Osteoblast (primary cell): ENCODE data around the gene MTMR12. TPM values are rescaled to one million over a fixed set of nuclear protein-coding genes. Genes with fewer than 3 reads are reported as not detected.
"Not testable (repeated sequence)": the region's sequence is repeated elsewhere in the genome, so short reads cannot be mapped to it uniquely, and the experiment has no call there.

Experiments
- DNase-seq: peaks from one replicate; pipeline ENCODE4 v3.0.0; 2011; ENCODE audit warnings: low spot score, mixed read lengths; ENCODE audit not compliant: insufficient read length; ENCODE audit errors: missing footprints
- H2AFZ ChIP-seq: 2 replicates; pipeline ENCODE4 v1.6.0; 2011; ENCODE audit warnings: mild to moderate bottlenecking, low read length
- H3K27ac ChIP-seq: 2 replicates; pipeline ENCODE4 v1.5.1; 2011; ENCODE audit warnings: mild to moderate bottlenecking, low read depth, low read length, moderate library complexity
- H3K27me3 ChIP-seq: 2 replicates; pipeline ENCODE4 v1.6.0; 2012; ENCODE audit warnings: mild to moderate bottlenecking, control low read depth, inconsistent platforms, low read length, moderate library complexity; ENCODE audit not compliant: insufficient read depth
- H3K36me3 ChIP-seq: 2 replicates; pipeline ENCODE4 v1.5.1; 2011; ENCODE audit warnings: mild to moderate bottlenecking, low read length, control low read depth, moderate library complexity; ENCODE audit not compliant: insufficient read depth
- H3K4me1 ChIP-seq: 2 replicates; pipeline ENCODE4 v1.5.1; 2011; ENCODE audit warnings: mild to moderate bottlenecking, low read length, control low read depth, moderate library complexity; ENCODE audit not compliant: insufficient read depth
- H3K4me2 ChIP-seq: 2 replicates; pipeline ENCODE4 v1.6.0; 2011; ENCODE audit warnings: mild to moderate bottlenecking, low read length; ENCODE audit not compliant: insufficient read depth
- H3K4me3 ChIP-seq: fragments of 200-600 bp; sonication (generic); 3 replicates; pipeline ENCODE4 v1.5.1; 2012; ENCODE audit warnings: mild to moderate bottlenecking, low read length, inconsistent platforms; ENCODE audit not compliant: insufficient read depth
- H3K79me2 ChIP-seq: 2 replicates; pipeline ENCODE4 v1.6.0; 2012; ENCODE audit warnings: mild to moderate bottlenecking, low read length, control low read depth, inconsistent platforms; ENCODE audit not compliant: insufficient read depth
- H3K9me3 ChIP-seq: 2 replicates; pipeline ENCODE4 v1.5.1; 2011; ENCODE audit warnings: low read depth, low read length, control low read depth
- H4K20me1 ChIP-seq: 2 replicates; pipeline ENCODE4 v1.6.0; 2012; ENCODE audit warnings: mild to moderate bottlenecking, low read length, control low read depth; ENCODE audit not compliant: insufficient read depth
- total RNA-seq: library from RNA; depleted of rRNA; stranded (reverse); fragments of >200 nt; gene quantifications from 2 replicates; pipeline ENCODE4 v1.2.3, GENCODE V29; 2012
- TF ChIP-seq, protein P1 (sequence below): IDR thresholded peaks from 2 replicates; pipeline ENCODE4 v1.5.1; 2011; ENCODE audit warnings: mild to moderate bottlenecking, low read depth, low read length, moderate library complexity; ENCODE audit errors: extremely low read depth

MTMR12 gene
- total RNA-seq, 1 donor = 20.6 TPM

DNA sequence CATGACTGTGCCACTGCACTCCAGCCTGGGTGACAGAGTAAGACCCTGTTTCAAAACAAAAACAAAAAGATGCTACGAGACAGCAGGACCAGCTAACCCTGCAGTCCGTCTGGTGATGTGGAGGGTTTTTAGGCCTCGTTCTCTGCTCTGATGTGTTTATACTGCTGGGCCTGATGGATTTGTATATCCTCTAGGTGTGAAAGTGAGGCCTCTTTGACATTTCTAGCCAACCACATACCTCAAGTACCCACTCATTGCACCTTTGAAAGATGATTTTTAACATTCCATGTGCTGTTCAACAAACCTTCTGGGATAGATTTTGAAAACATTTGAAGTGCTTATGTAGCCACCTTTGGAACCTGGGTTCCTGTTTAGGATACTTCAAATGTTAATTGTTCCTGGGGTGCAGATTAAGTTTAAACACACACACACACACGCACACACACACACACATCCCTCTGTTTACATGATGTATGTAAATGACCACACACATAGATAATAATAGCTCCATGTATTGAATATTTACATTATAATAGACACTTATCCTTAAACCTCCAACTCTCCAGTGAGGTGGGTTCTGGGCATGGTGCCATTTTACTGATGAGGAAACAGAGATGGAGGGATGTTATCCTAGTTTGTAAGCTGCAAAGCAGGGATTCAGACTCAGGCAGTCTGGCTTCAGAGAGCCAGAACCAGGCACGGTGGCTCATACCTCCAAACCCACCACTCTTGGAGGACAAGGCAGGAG is 89.8 kb downstream of the MTMR12 start:
- H3K27me3 ChIP-seq = no peaks in the 10 kb centered on the region
- H4K20me1 ChIP-seq = no peaks in the 10 kb centered on the region
- no peak overlapping the region for H3K4me3 ChIP-seq

DNA sequence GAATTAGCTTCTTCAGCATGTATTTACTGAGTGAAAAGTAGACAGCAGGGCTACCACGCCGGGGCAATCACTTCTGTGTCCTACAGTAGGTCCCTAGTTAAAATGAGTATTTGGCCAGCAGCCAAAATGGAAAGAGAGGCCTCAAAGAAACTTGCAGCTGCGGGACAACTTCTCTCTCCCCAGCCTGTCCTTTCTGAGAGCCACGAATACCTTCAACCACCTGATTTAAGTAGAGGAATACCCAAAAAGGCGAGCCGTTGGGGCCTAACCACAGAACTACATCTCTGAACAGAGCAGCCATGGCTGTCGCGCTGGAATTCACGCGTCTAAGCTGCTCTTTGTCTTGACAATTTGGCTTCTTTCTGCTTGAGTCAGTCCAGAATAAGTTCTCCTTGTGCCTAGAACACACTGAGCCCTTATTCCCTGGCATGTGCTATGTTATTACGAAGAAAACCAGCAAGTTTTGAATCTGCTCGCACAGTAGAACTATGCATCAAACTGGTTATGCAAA is 94.8 kb downstream of the MTMR12 start:
- Histone ChIP-seq H3K4me2 (no peak overlapping the region), H2AFZ (peak overlapping the region; percentile 40), H3K9me3 (no peaks in the 10 kb centered on the region), H3K79me2 (no peaks in the 10 kb centered on the region), H3K27me3 (no peaks in the 10 kb centered on the region), H3K27ac (no peak overlapping the region), H3K4me3 (no peak overlapping the region), H3K4me1 (no peaks in the 10 kb centered on the region), H4K20me1 (no peaks in the 10 kb centered on the region), H3K36me3 (no peaks in the 10 kb centered on the region)
- DNase-seq = no peak
- TF ChIP-seq, protein P1, sequence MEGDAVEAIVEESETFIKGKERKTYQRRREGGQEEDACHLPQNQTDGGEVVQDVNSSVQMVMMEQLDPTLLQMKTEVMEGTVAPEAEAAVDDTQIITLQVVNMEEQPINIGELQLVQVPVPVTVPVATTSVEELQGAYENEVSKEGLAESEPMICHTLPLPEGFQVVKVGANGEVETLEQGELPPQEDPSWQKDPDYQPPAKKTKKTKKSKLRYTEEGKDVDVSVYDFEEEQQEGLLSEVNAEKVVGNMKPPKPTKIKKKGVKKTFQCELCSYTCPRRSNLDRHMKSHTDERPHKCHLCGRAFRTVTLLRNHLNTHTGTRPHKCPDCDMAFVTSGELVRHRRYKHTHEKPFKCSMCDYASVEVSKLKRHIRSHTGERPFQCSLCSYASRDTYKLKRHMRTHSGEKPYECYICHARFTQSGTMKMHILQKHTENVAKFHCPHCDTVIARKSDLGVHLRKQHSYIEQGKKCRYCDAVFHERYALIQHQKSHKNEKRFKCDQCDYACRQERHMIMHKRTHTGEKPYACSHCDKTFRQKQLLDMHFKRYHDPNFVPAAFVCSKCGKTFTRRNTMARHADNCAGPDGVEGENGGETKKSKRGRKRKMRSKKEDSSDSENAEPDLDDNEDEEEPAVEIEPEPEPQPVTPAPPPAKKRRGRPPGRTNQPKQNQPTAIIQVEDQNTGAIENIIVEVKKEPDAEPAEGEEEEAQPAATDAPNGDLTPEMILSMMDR = no peak

More for the DNA sequence above, 89.8 kb downstream of the MTMR12 start:
- no peak overlapping the region for H3K4me2 ChIP-seq
- no peak for DNase-seq
- H3K79me2 ChIP-seq = no peaks in the 10 kb centered on the region
- no peaks in the 10 kb centered on the region for H3K9me3 ChIP-seq
- H3K27ac ChIP-seq = no peak overlapping the region
- H2AFZ ChIP-seq = no peak overlapping the region
- peaks cover 13% of the 10 kb centered on the region for H3K4me1 ChIP-seq
- TF ChIP-seq, protein P1 = no peak
- no peaks in the 10 kb centered on the region for H3K36me3 ChIP-seq

DNA sequence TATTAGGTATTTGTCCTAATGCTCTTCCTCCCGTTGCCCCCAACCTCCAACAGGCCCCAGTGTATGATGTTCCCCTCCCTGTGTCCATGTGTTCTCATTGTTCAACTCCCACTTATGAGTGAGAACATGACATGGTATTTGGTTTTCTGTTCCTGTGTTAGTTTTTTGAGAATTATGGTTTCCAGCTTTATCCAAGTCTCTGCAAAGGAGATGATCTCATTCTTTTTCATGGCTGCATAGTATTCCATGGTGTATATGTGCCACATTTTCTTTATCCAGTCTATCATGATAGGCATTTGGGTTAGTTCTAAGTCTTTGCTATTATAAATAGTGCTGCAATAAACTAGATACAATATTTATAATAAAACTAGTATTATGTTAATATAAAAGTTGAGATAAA is 98.4 kb downstream of the MTMR12 start:
- DNase-seq, H3K27me3 ChIP-seq, H3K9me3 ChIP-seq, H4K20me1 ChIP-seq, H2AFZ ChIP-seq, H3K4me3 ChIP-seq, H3K4me2 ChIP-seq, H3K79me2 ChIP-seq, H3K27ac ChIP-seq, H3K4me1 ChIP-seq, H3K36me3 ChIP-seq: not testable (repeated sequence)

DNA sequence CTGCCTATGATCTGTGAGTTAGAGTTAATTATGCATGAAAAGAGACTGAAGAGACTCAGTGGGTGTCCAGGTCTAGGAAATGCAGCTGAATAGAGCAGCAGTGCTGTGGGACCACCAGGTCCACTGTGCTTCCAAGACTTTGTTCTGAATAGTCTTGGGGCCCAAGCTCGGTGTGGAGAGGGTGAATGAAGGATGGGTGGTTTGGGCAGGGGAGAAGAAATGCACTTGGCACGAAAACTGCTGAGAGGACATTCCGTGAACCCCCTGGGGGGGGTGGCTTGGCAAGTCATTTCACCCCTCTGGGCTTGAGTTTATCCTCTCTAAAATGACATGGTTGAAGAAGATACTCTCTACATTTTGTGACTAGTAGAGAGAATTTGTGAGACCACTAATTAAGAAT is 102.6 kb downstream of the MTMR12 start:
- no peak overlapping the region for H3K4me2 ChIP-seq

DNA sequence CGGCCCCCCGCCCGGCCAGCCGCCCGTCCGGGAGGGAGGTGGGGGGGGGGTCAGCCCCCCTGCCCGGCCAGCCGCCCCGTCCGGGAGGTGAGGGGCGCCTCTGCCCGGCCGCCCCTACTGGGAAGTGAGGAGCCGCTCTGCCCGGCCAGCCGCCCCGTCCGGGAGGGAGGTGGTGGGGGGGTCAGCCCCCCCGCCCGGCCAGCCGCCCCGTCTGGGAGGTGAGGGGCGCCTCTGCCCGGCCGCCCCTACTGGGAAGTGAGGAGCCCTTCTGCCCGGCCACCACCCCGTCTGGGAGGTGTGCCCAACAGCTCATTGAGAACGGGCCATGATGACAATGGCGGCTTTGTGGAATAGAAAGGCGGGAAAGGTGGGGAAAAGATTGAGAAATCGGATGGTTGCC is 103.9 kb downstream of the MTMR12 start:
- not testable (repeated sequence) for H3K27me3 ChIP-seq, H3K27ac ChIP-seq, H3K9me3 ChIP-seq, H4K20me1 ChIP-seq, H2AFZ ChIP-seq, H3K4me1 ChIP-seq, H3K4me3 ChIP-seq, DNase-seq, H3K36me3 ChIP-seq, H3K4me2 ChIP-seq, H3K79me2 ChIP-seq

More for the DNA sequence above, 102.6 kb downstream of the MTMR12 start:
- Histone ChIP-seq H2AFZ (no peak overlapping the region), H3K4me3 (no peak overlapping the region), H3K36me3 (no peaks in the 10 kb centered on the region), H3K4me1 (no peaks in the 10 kb centered on the region), H3K27me3 (no peaks in the 10 kb centered on the region), H3K27ac (no peak overlapping the region), H3K9me3 (no peaks in the 10 kb centered on the region), H4K20me1 (no peaks in the 10 kb centered on the region), H3K79me2 (no peaks in the 10 kb centered on the region)
- no peak for DNase-seq
- TF ChIP-seq, protein P1 = no peak
